ENCODE measurements around the gene PARD3B. TPM values are rescaled to one million over a fixed set of nuclear protein-coding genes. Genes with fewer than 3 reads are reported as not detected.

The PARD3B gene
- total RNA-seq, 4 donors from 2014 or later, result 32.6 to 65.7 (median 38.6) TPM

DNA sequence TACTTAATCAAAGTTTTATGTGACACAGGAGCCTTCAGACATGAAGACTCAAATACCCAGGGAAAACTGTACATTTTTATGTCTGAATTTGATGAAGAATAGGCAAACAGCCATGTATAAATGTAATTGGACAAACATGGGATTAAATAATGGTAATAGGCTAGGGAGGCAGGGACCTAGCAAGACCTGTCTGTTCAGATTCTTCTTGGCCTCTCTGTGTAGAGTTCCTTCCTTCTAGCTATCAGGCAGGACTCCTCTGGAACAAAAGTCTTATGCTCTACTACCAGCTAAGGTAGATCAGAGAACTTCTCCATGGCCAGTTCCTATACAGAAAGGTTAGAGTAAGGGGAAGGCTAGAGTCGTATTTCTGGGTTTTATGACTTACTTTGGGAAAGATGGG lies 9.5 kb upstream of the PARD3B start:
- Histone ChIP-seq H3K36me3 (no peaks in the 10 kb centered on the region), H3K4me3 (no peak overlapping the region), H3K9me3 (no peaks in the 10 kb centered on the region), H3K4me1 (peaks cover 0 to 27% (median 13%) of the 10 kb centered on the region in 4 donors), H3K27ac (no peak overlapping the region), H3K27me3 (no peaks in the 10 kb centered on the region)
- DNase-seq, result no peak
- 69 to 80% methylated on average over 1 of the region's 1 CpG for WGBS, 2 donors (ENCODE audit: low coverage in 1 of 2)
- intact Hi-C loops (cut with DNase I; ENCODE audit: low total_unique reads) (no loop called here), in situ Hi-C loops (cut with MboI; ENCODE audit: low pct_ligation_motif_present in 1 of 4, low pct_unique_long_range_greater_than_20kb in 1 of 4, low sequenced_read_pairs in 3 of 4) (no loop called here)
- no peak for TF ChIP-seq EP300 (IDR thresholded peaks at IDR 0.05; ENCODE audit: low read depth)
- TF ChIP-seq POLR2A (IDR thresholded peaks at IDR 0.05), result no peak
- TF ChIP-seq POLR2AphosphoS5 (IDR thresholded peaks at IDR 0.05), result no peak
- TF ChIP-seq, protein P1, sequence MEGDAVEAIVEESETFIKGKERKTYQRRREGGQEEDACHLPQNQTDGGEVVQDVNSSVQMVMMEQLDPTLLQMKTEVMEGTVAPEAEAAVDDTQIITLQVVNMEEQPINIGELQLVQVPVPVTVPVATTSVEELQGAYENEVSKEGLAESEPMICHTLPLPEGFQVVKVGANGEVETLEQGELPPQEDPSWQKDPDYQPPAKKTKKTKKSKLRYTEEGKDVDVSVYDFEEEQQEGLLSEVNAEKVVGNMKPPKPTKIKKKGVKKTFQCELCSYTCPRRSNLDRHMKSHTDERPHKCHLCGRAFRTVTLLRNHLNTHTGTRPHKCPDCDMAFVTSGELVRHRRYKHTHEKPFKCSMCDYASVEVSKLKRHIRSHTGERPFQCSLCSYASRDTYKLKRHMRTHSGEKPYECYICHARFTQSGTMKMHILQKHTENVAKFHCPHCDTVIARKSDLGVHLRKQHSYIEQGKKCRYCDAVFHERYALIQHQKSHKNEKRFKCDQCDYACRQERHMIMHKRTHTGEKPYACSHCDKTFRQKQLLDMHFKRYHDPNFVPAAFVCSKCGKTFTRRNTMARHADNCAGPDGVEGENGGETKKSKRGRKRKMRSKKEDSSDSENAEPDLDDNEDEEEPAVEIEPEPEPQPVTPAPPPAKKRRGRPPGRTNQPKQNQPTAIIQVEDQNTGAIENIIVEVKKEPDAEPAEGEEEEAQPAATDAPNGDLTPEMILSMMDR (IDR thresholded peaks at IDR 0.05), result no peak

DNA sequence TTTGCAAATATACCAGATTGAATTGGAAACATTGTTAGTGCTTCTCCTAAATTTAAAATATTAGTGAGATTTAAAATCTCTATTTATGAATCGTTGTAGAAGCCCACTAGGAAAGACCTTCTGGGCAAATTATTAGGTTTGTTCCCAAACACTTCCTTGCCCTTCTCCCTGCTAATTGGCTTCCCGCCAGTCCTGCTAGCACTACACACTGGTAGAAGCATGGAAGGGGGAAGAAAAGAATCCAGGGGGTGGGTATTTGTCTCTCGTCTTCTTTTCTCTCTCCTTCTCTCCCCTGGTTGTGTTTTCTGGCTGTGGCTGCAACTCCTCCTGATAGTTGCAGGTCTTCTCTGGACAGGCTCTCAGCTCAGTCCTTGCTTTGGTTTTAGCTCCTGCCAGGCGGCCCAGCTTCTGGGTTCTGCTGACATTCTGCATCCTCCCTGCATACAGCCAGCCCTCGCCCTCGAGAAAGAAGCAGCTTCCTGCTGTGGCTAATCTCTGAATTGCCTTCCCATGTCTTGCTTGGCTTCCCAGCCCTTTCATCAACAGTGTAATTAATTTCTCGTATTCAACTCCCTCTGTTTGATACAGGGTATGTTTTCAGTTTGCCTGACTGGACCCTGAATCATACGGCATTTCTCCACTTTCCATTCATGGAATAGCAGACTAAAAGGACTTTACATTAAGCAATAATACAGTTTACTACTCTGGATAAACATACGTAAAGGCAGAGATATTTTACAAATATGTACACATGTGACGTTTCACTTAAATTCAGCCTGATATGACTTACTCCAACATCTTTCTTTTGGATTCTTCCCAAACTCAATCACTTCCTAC lies 6.9 kb upstream of the PARD3B start:
- Histone ChIP-seq H3K36me3 (no peaks in the 10 kb centered on the region), H3K27ac (peak overlapping the region in 3 of 4 donors; percentile 15 to 36 (median 23)), H3K27me3 (no peaks in the 10 kb centered on the region), H3K4me3 (no peak overlapping the region), H3K9me3 (no peaks in the 10 kb centered on the region), H3K4me1 (peaks cover 0 to 16% (median 9%) of the 10 kb centered on the region in 4 donors)
- in situ Hi-C loops (cut with MboI; ENCODE audit: low pct_ligation_motif_present in 1 of 4, low pct_unique_long_range_greater_than_20kb in 1 of 4, low sequenced_read_pairs in 3 of 4), result no loop called here
- intact Hi-C loops (cut with DNase I; ENCODE audit: low total_unique reads), result no loop called here
- DNase-seq, result no peak
- WGBS, 2 donors (ENCODE audit: low coverage in 1 of 2), result 57 to 58% methylated on average over 9 to 10 of the region's 10 CpGs
- TF ChIP-seq POLR2A (IDR thresholded peaks at IDR 0.05), result no peak
- TF ChIP-seq, protein P1 (IDR thresholded peaks at IDR 0.05), result no peak

DNA sequence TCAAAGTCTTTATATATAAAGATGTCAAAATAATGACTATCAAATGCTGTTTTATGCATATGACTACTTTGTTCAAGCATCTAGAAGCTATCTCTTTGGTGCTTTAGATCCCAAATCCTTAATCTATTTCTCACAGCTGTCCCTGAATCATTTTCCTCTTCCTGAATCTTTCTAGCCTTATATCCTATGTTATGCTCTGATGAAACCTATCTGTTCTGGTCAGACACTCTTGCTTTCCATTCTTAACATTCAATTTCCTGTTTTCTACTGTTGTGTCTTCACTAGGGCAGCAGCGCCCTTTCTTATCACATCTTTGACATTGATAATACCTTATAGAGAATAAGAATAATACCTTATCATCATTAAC lies 6.3 kb upstream of the PARD3B start:
- 79 to 83% methylated on average over 1 of the region's 1 CpG for WGBS, 2 donors (ENCODE audit: low coverage in 1 of 2)

DNA sequence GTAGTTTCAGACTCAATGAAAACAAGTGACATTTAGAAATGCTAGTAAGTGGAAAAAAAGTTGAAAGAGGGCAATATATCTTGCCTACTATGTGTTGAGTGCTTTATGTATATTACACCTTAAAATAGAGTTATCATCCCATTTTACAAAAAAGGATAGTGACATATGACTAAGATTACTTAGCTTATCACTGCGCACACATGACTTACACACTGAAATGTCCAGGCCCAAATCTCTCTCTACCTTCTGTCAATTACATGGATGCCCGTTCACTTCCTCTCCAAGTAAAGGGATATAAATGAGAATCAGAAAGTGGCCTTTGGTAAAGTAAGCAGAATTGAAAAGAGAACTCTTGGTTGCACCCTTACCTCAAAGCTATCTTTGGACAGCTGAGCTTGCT lies 3.6 kb upstream of the PARD3B start:
- intact Hi-C loops (cut with DNase I; ENCODE audit: low total_unique reads), result no loop called here
- TF ChIP-seq POLR2A (IDR thresholded peaks at IDR 0.05), result no peak
- TF ChIP-seq, protein P1 (IDR thresholded peaks at IDR 0.05), result no peak
- no peak for TF ChIP-seq POLR2AphosphoS5 (IDR thresholded peaks at IDR 0.05)
- no peak for TF ChIP-seq EP300 (IDR thresholded peaks at IDR 0.05; ENCODE audit: low read depth)
- H3K36me3 ChIP-seq, result no peaks in the 10 kb centered on the region

More for the DNA sequence above, 6.3 kb upstream of the PARD3B start:
- no peaks in the 10 kb centered on the region for H3K36me3 ChIP-seq
- no peaks in the 10 kb centered on the region for H3K27me3 ChIP-seq
- intact Hi-C loops (cut with DNase I; ENCODE audit: low total_unique reads) (no loop called here), in situ Hi-C loops (cut with MboI; ENCODE audit: low pct_ligation_motif_present in 1 of 4, low pct_unique_long_range_greater_than_20kb in 1 of 4, low sequenced_read_pairs in 3 of 4) (no loop called here)
- no peaks in the 10 kb centered on the region for H3K9me3 ChIP-seq
- TF ChIP-seq, protein P1 (IDR thresholded peaks at IDR 0.05), result no peak
- TF ChIP-seq POLR2A (IDR thresholded peaks at IDR 0.05), result no peak
- no peak for TF ChIP-seq EP300 (IDR thresholded peaks at IDR 0.05; ENCODE audit: low read depth)
- TF ChIP-seq POLR2AphosphoS5 (IDR thresholded peaks at IDR 0.05), result no peak
- no peak overlapping the region for H3K27ac ChIP-seq
- no peak overlapping the region for H3K4me3 ChIP-seq
- peaks cover 0 to 10% (median 4%) of the 10 kb centered on the region in 4 donors for H3K4me1 ChIP-seq
- no peak for DNase-seq

More for the DNA sequence above, 3.6 kb upstream of the PARD3B start:
- Histone ChIP-seq H3K9me3 (no peaks in the 10 kb centered on the region), H3K27me3 (no peaks in the 10 kb centered on the region), H3K4me3 (no peak overlapping the region), H3K27ac (no peak overlapping the region), H3K4me1 (peaks cover 0 to 19% (median 13%) of the 10 kb centered on the region in 4 donors)
- in situ Hi-C loops (cut with MboI; ENCODE audit: low pct_ligation_motif_present in 1 of 4, low pct_unique_long_range_greater_than_20kb in 1 of 4, low sequenced_read_pairs in 3 of 4), result no loop called here
- DNase-seq, result no peak
- 90 to 91% methylated on average over 2 of the region's 2 CpGs for WGBS, 2 donors (ENCODE audit: low coverage in 1 of 2)

Data from transverse colon (tissue), 4 donors.